WTC11 (cell line): Measurements from ENCODE around the gene CRABP2. TPM values are rescaled to one million over a fixed set of nuclear protein-coding genes. Genes with fewer than 3 reads are reported as not detected.

Experiments used
- KAT7 ChIP-seq: sonication (generic); formaldehyde crosslinking; IDR thresholded peaks from 2 replicates; pipeline ENCODE4 v1.8.1; 2023; ENCODE audit warnings: missing genetic modification reagents, mild to moderate bottlenecking, borderline replicate concordance
- MYBL2 ChIP-seq: sonication (generic); formaldehyde crosslinking; IDR thresholded peaks from 2 replicates; pipeline ENCODE4 v1.8.1; 2023; ENCODE audit warnings: mild to moderate bottlenecking, moderate library complexity, missing genetic modification reagents
- NFYB ChIP-seq: sonication (generic); formaldehyde crosslinking; conservative IDR thresholded peaks from 2 replicates; pipeline ENCODE4 v1.8.0; 2022; ENCODE audit warnings: low read depth, missing genetic modification reagents
- NR1H2 ChIP-seq: sonication (generic); formaldehyde crosslinking; IDR thresholded peaks from 2 replicates; pipeline ENCODE4 v1.9.0; 2021; ENCODE audit warnings: mild to moderate bottlenecking, moderate library complexity, missing genetic modification reagents
- PRRX2 ChIP-seq: fragments of 250-450 bp; sonication (Bioruptor Pico); IDR thresholded peaks from 2 replicates; pipeline ENCODE4 v1.8.0; 2021; ENCODE audit warnings: mild to moderate bottlenecking
- RORB ChIP-seq: fragments of 250-450 bp; sonication (Bioruptor Pico); IDR thresholded peaks from 2 replicates; pipeline ENCODE4 v1.9.0; 2021; ENCODE audit warnings: mild to moderate bottlenecking
- TCF7 ChIP-seq: sonication (generic); formaldehyde crosslinking; IDR thresholded peaks from 2 replicates; pipeline ENCODE4 v1.8.0; 2022; ENCODE audit warnings: mild to moderate bottlenecking, low read depth, missing genetic modification reagents, moderate library complexity
- ZBTB21 ChIP-seq: sonication (generic); formaldehyde crosslinking; IDR thresholded peaks from 2 replicates; pipeline ENCODE4 v1.8.1; 2023; ENCODE audit warnings: mild to moderate bottlenecking, missing genetic modification reagents, borderline replicate concordance
- ZNF121 ChIP-seq: sonication (generic); formaldehyde crosslinking; IDR thresholded peaks from 2 replicates; pipeline ENCODE4 v1.8.0; 2023; ENCODE audit warnings: missing genetic modification reagents
- ZNF219 ChIP-seq: sonication (generic); formaldehyde crosslinking; IDR thresholded peaks from 2 replicates; pipeline ENCODE4 v1.8.0; 2023; ENCODE audit warnings: missing genetic modification reagents, mild to moderate bottlenecking, borderline replicate concordance
- ZNF232 ChIP-seq: sonication (generic); formaldehyde crosslinking; IDR thresholded peaks from 2 replicates; pipeline ENCODE4 v1.8.0; 2022; ENCODE audit warnings: mild to moderate bottlenecking, missing genetic modification reagents
- ZNF416 ChIP-seq: fragments of 250-450 bp; sonication (Bioruptor Pico); IDR thresholded peaks from 2 replicates; pipeline ENCODE4 v1.9.0; 2021; ENCODE audit warnings: mild to moderate bottlenecking, inconsistent platforms
- total RNA-seq: library from RNA; stranded (reverse); gene quantifications from 3 replicates; pipeline ENCODE4 v1.2.3, GENCODE V29; 2021
- TF ChIP-seq, protein P1 (sequence below): sonication (generic); formaldehyde crosslinking; IDR thresholded peaks from 2 replicates; pipeline ENCODE4 v1.8.0; 2022; ENCODE audit warnings: missing genetic modification reagents
- TF ChIP-seq, protein P2 (sequence below): sonication (generic); formaldehyde crosslinking; IDR thresholded peaks from 2 replicates; pipeline ENCODE4 v1.8.1; 2023; ENCODE audit warnings: mild to moderate bottlenecking, missing genetic modification reagents, moderate library complexity
- TF ChIP-seq, protein P3 (sequence below): sonication (generic); formaldehyde crosslinking; IDR thresholded peaks from 2 replicates; pipeline ENCODE4 v1.8.1; 2023; ENCODE audit warnings: mild to moderate bottlenecking, missing genetic modification reagents, moderate library complexity
- TF ChIP-seq, protein P4 (sequence below): sonication (generic); formaldehyde crosslinking; IDR thresholded peaks from 2 replicates; pipeline ENCODE4 v1.8.0; 2022; ENCODE audit warnings: mild to moderate bottlenecking, missing genetic modification reagents
- TF ChIP-seq, protein P5 (sequence below): sonication (generic); formaldehyde crosslinking; IDR thresholded peaks from 2 replicates; pipeline ENCODE4 v1.8.0; 2023; ENCODE audit warnings: missing genetic modification reagents
- TF ChIP-seq, protein P6 (sequence below): sonication (generic); formaldehyde crosslinking; IDR thresholded peaks from 2 replicates; pipeline ENCODE4 v1.8.1; 2023; ENCODE audit warnings: mild to moderate bottlenecking, missing genetic modification reagents
- TF ChIP-seq, protein P7 (sequence below): sonication (generic); formaldehyde crosslinking; IDR thresholded peaks from 2 replicates; pipeline ENCODE4 v1.8.1; 2022; ENCODE audit warnings: mild to moderate bottlenecking, missing genetic modification reagents, moderate library complexity, borderline replicate concordance
- TF ChIP-seq, protein P8 (sequence below): sonication (generic); formaldehyde crosslinking; conservative IDR thresholded peaks from 2 replicates; pipeline ENCODE4 v1.8.1; 2022; ENCODE audit warnings: mild to moderate bottlenecking, missing genetic modification reagents
- TF ChIP-seq, protein P9 (sequence below): fragments of 250-450 bp; sonication (Bioruptor Pico); conservative IDR thresholded peaks from 2 replicates; pipeline ENCODE4 v1.9.0; 2021; ENCODE audit warnings: mild to moderate bottlenecking
- TF ChIP-seq, protein P10 (sequence below): sonication (generic); formaldehyde crosslinking; conservative IDR thresholded peaks from 2 replicates; pipeline ENCODE4 v1.8.1; 2023; ENCODE audit warnings: mild to moderate bottlenecking, low read depth, missing genetic modification reagents, moderate library complexity

The CRABP2 gene
- total RNA-seq, 1 experiment from 2014 or later: 135 TPM

DNA sequence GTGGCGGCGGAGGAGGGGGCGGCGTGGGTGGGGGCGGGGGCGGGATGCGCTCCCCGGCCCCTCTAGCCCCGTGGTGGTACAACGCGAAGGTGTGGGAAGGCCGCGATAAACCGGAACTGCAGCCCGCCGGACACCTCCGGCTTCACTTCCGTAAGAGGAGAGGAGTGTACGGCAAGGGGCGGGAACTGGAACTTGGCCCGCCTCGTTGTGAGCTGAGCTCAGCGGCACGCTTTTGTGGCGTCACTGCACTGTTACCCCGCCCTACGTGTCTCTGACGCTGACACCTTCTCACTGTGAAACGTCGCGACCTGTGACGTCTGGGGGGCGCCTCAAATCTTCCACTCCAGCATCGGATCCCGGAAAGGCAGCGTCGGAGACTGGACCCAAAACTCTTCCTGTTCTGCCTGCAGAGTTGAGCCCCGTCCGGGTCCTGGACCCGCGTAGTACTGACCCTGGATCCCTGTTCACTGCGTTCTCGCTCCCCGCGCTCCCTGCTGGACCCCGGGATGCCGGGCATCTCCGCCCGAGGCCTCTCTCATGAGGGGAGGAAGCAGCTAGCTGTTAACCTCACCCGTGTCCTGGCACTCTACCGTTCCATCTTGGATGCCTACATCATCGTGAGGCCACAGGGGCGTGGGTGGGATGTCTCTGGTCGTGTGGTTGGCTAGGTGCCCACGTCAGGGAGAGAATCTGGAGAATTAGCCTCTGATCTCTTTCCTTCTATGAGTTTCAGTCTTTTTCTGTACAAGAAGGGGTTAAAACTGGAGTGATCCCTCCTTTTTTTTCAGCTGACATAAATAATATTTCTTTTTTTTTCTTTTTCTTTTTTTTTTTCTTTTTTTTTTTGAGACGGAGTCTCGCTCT is 23.4 kb upstream of the CRABP2 start, which contains the start of gene ISG20L2 (continued):
- TF ChIP-seq, protein P1, sequence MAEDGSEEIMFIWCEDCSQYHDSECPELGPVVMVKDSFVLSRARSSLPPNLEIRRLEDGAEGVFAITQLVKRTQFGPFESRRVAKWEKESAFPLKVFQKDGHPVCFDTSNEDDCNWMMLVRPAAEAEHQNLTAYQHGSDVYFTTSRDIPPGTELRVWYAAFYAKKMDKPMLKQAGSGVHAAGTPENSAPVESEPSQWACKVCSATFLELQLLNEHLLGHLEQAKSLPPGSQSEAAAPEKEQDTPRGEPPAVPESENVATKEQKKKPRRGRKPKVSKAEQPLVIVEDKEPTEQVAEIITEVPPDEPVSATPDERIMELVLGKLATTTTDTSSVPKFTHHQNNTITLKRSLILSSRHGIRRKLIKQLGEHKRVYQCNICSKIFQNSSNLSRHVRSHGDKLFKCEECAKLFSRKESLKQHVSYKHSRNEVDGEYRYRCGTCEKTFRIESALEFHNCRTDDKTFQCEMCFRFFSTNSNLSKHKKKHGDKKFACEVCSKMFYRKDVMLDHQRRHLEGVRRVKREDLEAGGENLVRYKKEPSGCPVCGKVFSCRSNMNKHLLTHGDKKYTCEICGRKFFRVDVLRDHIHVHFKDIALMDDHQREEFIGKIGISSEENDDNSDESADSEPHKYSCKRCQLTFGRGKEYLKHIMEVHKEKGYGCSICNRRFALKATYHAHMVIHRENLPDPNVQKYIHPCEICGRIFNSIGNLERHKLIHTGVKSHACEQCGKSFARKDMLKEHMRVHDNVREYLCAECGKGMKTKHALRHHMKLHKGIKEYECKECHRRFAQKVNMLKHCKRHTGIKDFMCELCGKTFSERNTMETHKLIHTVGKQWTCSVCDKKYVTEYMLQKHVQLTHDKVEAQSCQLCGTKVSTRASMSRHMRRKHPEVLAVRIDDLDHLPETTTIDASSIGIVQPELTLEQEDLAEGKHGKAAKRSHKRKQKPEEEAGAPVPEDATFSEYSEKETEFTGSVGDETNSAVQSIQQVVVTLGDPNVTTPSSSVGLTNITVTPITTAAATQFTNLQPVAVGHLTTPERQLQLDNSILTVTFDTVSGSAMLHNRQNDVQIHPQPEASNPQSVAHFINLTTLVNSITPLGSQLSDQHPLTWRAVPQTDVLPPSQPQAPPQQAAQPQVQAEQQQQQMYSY (CRISPR knock-in tag): no peak
- TF ChIP-seq ZBTB21 (CRISPR knock-in tag) (peak; percentile 100), KAT7 (CRISPR knock-in tag) (no peak), ZNF121 (CRISPR knock-in tag) (no peak), NR1H2 (no peak), MYBL2 (CRISPR knock-in tag) (no peak), NFYB (CRISPR knock-in tag) (0 out of 2 replicates have a peak, but pooled peaks have one; percentile 21), TCF7 (CRISPR knock-in tag) (no peak), ZNF232 (CRISPR knock-in tag) (no peak), ZNF416 (CRISPR knock-in tag) (no peak), PRRX2 (CRISPR knock-in tag) (no peak), RORB (CRISPR knock-in tag) (no peak), ZNF219 (CRISPR knock-in tag) (no peak)
- TF ChIP-seq, protein P2, sequence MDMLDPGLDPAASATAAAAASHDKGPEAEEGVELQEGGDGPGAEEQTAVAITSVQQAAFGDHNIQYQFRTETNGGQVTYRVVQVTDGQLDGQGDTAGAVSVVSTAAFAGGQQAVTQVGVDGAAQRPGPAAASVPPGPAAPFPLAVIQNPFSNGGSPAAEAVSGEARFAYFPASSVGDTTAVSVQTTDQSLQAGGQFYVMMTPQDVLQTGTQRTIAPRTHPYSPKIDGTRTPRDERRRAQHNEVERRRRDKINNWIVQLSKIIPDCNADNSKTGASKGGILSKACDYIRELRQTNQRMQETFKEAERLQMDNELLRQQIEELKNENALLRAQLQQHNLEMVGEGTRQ (CRISPR knock-in tag): no peak
- TF ChIP-seq, protein P3, sequence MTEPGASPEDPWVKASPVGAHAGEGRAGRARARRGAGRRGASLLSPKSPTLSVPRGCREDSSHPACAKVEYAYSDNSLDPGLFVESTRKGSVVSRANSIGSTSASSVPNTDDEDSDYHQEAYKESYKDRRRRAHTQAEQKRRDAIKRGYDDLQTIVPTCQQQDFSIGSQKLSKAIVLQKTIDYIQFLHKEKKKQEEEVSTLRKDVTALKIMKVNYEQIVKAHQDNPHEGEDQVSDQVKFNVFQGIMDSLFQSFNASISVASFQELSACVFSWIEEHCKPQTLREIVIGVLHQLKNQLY (CRISPR knock-in tag): no peak
- TF ChIP-seq, protein P4, sequence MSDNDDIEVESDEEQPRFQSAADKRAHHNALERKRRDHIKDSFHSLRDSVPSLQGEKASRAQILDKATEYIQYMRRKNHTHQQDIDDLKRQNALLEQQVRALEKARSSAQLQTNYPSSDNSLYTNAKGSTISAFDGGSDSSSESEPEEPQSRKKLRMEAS (CRISPR knock-in tag): peak; percentile 63; the same call in 1 of the 2 replicates
- TF ChIP-seq, protein P5, sequence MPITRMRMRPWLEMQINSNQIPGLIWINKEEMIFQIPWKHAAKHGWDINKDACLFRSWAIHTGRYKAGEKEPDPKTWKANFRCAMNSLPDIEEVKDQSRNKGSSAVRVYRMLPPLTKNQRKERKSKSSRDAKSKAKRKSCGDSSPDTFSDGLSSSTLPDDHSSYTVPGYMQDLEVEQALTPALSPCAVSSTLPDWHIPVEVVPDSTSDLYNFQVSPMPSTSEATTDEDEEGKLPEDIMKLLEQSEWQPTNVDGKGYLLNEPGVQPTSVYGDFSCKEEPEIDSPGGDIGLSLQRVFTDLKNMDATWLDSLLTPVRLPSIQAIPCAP: no peak
- TF ChIP-seq, protein P6, sequence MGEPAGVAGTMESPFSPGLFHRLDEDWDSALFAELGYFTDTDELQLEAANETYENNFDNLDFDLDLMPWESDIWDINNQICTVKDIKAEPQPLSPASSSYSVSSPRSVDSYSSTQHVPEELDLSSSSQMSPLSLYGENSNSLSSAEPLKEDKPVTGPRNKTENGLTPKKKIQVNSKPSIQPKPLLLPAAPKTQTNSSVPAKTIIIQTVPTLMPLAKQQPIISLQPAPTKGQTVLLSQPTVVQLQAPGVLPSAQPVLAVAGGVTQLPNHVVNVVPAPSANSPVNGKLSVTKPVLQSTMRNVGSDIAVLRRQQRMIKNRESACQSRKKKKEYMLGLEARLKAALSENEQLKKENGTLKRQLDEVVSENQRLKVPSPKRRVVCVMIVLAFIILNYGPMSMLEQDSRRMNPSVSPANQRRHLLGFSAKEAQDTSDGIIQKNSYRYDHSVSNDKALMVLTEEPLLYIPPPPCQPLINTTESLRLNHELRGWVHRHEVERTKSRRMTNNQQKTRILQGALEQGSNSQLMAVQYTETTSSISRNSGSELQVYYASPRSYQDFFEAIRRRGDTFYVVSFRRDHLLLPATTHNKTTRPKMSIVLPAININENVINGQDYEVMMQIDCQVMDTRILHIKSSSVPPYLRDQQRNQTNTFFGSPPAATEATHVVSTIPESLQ (CRISPR knock-in tag): no peak
- TF ChIP-seq, protein P7, sequence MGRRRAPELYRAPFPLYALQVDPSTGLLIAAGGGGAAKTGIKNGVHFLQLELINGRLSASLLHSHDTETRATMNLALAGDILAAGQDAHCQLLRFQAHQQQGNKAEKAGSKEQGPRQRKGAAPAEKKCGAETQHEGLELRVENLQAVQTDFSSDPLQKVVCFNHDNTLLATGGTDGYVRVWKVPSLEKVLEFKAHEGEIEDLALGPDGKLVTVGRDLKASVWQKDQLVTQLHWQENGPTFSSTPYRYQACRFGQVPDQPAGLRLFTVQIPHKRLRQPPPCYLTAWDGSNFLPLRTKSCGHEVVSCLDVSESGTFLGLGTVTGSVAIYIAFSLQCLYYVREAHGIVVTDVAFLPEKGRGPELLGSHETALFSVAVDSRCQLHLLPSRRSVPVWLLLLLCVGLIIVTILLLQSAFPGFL (CRISPR knock-in tag): no peak
- TF ChIP-seq, protein P8, sequence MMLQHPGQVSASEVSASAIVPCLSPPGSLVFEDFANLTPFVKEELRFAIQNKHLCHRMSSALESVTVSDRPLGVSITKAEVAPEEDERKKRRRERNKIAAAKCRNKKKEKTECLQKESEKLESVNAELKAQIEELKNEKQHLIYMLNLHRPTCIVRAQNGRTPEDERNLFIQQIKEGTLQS (CRISPR knock-in tag): no peak
- TF ChIP-seq, protein P9, sequence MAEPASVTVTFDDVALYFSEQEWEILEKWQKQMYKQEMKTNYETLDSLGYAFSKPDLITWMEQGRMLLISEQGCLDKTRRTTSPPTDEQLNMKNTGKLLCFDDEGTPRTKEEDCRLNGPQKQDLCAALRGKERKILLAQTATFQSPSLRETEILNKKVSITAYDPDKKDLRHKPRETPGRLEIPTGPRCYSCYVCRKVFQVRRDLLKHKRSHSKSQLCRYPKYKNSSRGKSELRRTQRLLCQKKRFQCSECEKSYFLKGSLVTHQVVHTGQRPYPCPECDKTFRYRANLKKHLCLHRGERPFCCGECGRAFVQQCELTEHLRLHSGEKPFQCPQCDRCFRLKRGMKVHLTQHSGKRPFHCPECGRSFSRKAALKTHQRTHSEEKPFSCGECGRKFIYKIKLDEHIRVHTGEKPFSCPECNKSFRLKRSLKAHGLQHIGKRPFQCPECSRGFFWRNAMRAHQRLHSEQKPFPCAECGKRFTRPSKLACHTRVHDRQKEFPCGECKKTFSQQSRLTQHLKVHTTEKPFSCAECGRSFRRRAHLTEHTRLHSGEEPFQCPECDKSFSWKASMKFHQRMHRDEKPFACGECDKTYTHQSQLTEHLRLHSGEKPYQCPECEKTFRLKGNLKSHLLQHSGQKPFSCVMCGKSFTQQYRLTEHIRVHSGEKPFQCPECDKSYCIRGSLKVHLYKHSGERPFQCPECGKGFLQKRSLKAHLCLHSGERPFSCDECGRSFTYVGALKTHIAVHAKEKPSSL (CRISPR knock-in tag): no peak
- TF ChIP-seq, protein P10, sequence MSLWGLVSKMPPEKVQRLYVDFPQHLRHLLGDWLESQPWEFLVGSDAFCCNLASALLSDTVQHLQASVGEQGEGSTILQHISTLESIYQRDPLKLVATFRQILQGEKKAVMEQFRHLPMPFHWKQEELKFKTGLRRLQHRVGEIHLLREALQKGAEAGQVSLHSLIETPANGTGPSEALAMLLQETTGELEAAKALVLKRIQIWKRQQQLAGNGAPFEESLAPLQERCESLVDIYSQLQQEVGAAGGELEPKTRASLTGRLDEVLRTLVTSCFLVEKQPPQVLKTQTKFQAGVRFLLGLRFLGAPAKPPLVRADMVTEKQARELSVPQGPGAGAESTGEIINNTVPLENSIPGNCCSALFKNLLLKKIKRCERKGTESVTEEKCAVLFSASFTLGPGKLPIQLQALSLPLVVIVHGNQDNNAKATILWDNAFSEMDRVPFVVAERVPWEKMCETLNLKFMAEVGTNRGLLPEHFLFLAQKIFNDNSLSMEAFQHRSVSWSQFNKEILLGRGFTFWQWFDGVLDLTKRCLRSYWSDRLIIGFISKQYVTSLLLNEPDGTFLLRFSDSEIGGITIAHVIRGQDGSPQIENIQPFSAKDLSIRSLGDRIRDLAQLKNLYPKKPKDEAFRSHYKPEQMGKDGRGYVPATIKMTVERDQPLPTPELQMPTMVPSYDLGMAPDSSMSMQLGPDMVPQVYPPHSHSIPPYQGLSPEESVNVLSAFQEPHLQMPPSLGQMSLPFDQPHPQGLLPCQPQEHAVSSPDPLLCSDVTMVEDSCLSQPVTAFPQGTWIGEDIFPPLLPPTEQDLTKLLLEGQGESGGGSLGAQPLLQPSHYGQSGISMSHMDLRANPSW (CRISPR knock-in tag): no peak
